ENCODE data around the gene PLSCR1. TPM values are rescaled to one million over a fixed set of nuclear protein-coding genes. Genes with fewer than 3 reads are reported as not detected.

PLSCR1 gene
- total and polyA plus RNA-seq, 9 of the 15 experiments (the other 6 are each of a cell fraction or from before 2014, with no cell fraction given): 40.6 to 122 (median 69.1) TPM

- TF ChIP-seq CTCF (IDR thresholded peaks at IDR 0.05 in 2 of 3, conservative IDR thresholded peaks at IDR 0.05 in 1 of 3; ENCODE audit: insufficient read depth in 2 of 3, low read depth in 1 of 3, low read length in 3 of 3): no peak
- no peak for TF ChIP-seq ETS1 (conservative IDR thresholded peaks at IDR 0.05; ENCODE audit: control insufficient read depth, low read depth, low read length)
- no peak for TF ChIP-seq ZMIZ1 (IDR thresholded peaks at IDR 0.05; ENCODE audit: low read depth in 2 of 2, low read length in 2 of 2)
- TF ChIP-seq ELF2 (CRISPR knock-in tag; IDR thresholded peaks at IDR 0.05): no peak
- no peak for TF ChIP-seq ZKSCAN1 (IDR thresholded peaks at IDR 0.05; ENCODE audit: low read depth, low read length)
- no peak for TF ChIP-seq MXI1 (IDR thresholded peaks at IDR 0.05; ENCODE audit: low read depth, low read length)
- peak; percentile 58; the same call in 1 of the 2 replicates for TF ChIP-seq BRD4 (IDR thresholded peaks at IDR 0.05)
- no peak for TF ChIP-seq NCOA4 (IDR thresholded peaks at IDR 0.05; ENCODE audit: partially characterized antibody)
- TF ChIP-seq RCOR1 (IDR thresholded peaks at IDR 0.05; ENCODE audit: borderline replicate concordance in 1 of 2, low read depth in 2 of 2, low read length in 2 of 2): 0 out of 4 replicates have a peak, but pooled peaks of 1 of the 2 experiments have one; percentile 26
- TF ChIP-seq ZNF146 (CRISPR knock-in tag; IDR thresholded peaks at IDR 0.05; ENCODE audit: unreplicated experiment): no peak
- TF ChIP-seq RAD21 (CRISPR knock-in tag; conservative IDR thresholded peaks at IDR 0.05 in 1 of 2, IDR thresholded peaks at IDR 0.05 in 1 of 2): no peak; a peak in 1 of 4 replicates
- TF ChIP-seq HDGF (IDR thresholded peaks at IDR 0.05): no peak
- TF ChIP-seq PURB (CRISPR knock-in tag; IDR thresholded peaks at IDR 0.05; ENCODE audit: low read depth): no peak
- TF ChIP-seq ZNF79 (CRISPR knock-in tag; IDR thresholded peaks at IDR 0.05; ENCODE audit: low read depth): no peak
- no peak for TF ChIP-seq E2F1 (CRISPR knock-in tag; IDR thresholded peaks at IDR 0.05)
- no peak for TF ChIP-seq CEBPB (tag; IDR thresholded peaks at IDR 0.05)
- no peak for TF ChIP-seq KLF1 (tag; IDR thresholded peaks at IDR 0.05)
- TF ChIP-seq MCM7 (IDR thresholded peaks at IDR 0.05): no peak
- no peak for TF ChIP-seq NCOA1 (IDR thresholded peaks at IDR 0.05; ENCODE audit: low read depth)
- peak; percentile 34 for TF ChIP-seq SMAD1 (IDR thresholded peaks at IDR 0.05; ENCODE audit: low read depth, low read length, partially characterized antibody)
These were observed 75.0 kb downstream of the PLSCR1 start, which contains the start of gene PLSCR2 (continued) for GRCh38 chr3:146469150-146470017.

All from K562 (cell line).